Keratinocyte (primary cell): Measurements from ENCODE around the gene FHIT. TPM values are rescaled to one million over a fixed set of nuclear protein-coding genes. Genes with fewer than 3 reads are reported as not detected.

Experiments used
- DNase-seq: peaks from one replicate; pipeline ENCODE4 v3.0.0-alpha.2; 2011; ENCODE audit warnings: low read depth, missing footprints, low spot score
- FAIRE-seq: peaks from 2 replicates; lab custom pipeline; 2011; peaks lifted over from hg19 to GRCh38; lab: Jason Lieb, UNC
- H2AFZ ChIP-seq: 2 replicates; pipeline ENCODE4 v1.6.0; 2012; ENCODE audit warnings: low read length, control low read depth, inconsistent platforms; ENCODE audit not compliant: control insufficient read depth
- H3K27ac ChIP-seq: 2 replicates; pipeline ENCODE4 v1.5.1; 2011; ENCODE audit warnings: low read length; ENCODE audit not compliant: control insufficient read depth, insufficient read depth
- H3K27me3 ChIP-seq: 3 replicates; pipeline ENCODE4 v1.6.0; 2011; ENCODE audit warnings: low read length; ENCODE audit not compliant: control insufficient read depth, insufficient read depth; ENCODE audit errors: extremely low read depth
- H3K36me3 ChIP-seq, 2 experiments: 2 replicates in 1 of 2; 3 replicates in 1 of 2; pipeline ENCODE4 v1.5.1; 2011; ENCODE audit warnings: low read length in 2 of 2, mild to moderate bottlenecking in 1 of 2; ENCODE audit not compliant: control insufficient read depth in 2 of 2, insufficient read depth in 2 of 2; ENCODE audit errors: extremely low read depth in 1 of 2
- H3K4me1 ChIP-seq: 3 replicates; pipeline ENCODE4 v1.5.1; 2011; ENCODE audit warnings: low read length; ENCODE audit not compliant: control insufficient read depth, insufficient read depth; ENCODE audit errors: extremely low read depth
- H3K4me2 ChIP-seq: 3 replicates; pipeline ENCODE4 v1.6.0; 2011; ENCODE audit warnings: low read depth, low read length; ENCODE audit not compliant: control insufficient read depth, insufficient read depth; ENCODE audit errors: extremely low read depth
- H3K4me3 ChIP-seq, 3 experiments: fragments of 200-600 bp in 1 of 3; sonication (generic) in 1 of 3; 2 replicates in 2 of 3; 3 replicates in 1 of 3; pipeline ENCODE4 v1.5.1; 2011 to 2016; ENCODE audit warnings: low read length in 3 of 3, mild to moderate bottlenecking in 3 of 3, control low read depth in 2 of 3, inconsistent platforms in 1 of 3, low read depth in 1 of 3, mixed read lengths in 1 of 3, mixed run types in 1 of 3, moderate library complexity in 1 of 3; ENCODE audit not compliant: control insufficient read depth in 2 of 3, insufficient read depth in 2 of 3; ENCODE audit errors: extremely low read depth in 1 of 3
- H3K79me2 ChIP-seq: 2 replicates; pipeline ENCODE4 v1.6.0; 2012; ENCODE audit warnings: low read length; ENCODE audit not compliant: control insufficient read depth, insufficient read depth
- H3K9ac ChIP-seq: 3 replicates; pipeline ENCODE4 v1.6.0; 2011; ENCODE audit warnings: low read length; ENCODE audit not compliant: control insufficient read depth, insufficient read depth; ENCODE audit errors: extremely low read depth
- H3K9me1 ChIP-seq: 3 replicates; pipeline ENCODE4 v1.6.0; 2011; ENCODE audit warnings: low read length; ENCODE audit not compliant: control insufficient read depth, insufficient read depth; ENCODE audit errors: extremely low read depth
- H3K9me3 ChIP-seq: 2 replicates; pipeline ENCODE4 v1.5.1; 2012; ENCODE audit warnings: low read depth, low read length; ENCODE audit not compliant: control insufficient read depth
- H4K20me1 ChIP-seq: 3 replicates; pipeline ENCODE4 v1.6.0; 2011; ENCODE audit warnings: low read length; ENCODE audit not compliant: control insufficient read depth, insufficient read depth; ENCODE audit errors: extremely low read depth
- CTCF ChIP-seq, 3 experiments: IDR thresholded peaks in 1 of 3; conservative IDR thresholded peaks in 1 of 3; optimal IDR thresholded peaks in 1 of 3; 2 replicates in 2 of 3; 3 replicates in 1 of 3; pipeline versions ENCODE3 to v1.5.1; 2011; ENCODE audit warnings: low read length in 3 of 3, mild to moderate bottlenecking in 3 of 3, moderate library complexity in 2 of 3, control low read depth in 1 of 3, inconsistent platforms in 1 of 3; ENCODE audit not compliant: insufficient read depth in 2 of 3; ENCODE audit errors: extremely low read depth in 1 of 3
- EZH2 ChIP-seq: IDR thresholded peaks from one replicate; pipeline ENCODE4 v1.6.1; 2012; ENCODE audit warnings: inconsistent platforms, mild to moderate bottlenecking, low read length, moderate library complexity
- dilution Hi-C: fragments of 300-500 bp; cut with MboI; formaldehyde crosslinking; loops from one replicate; pipeline ENCODE4 v1.7.0; 2020; ENCODE audit warnings: low sequenced_read_pairs; ENCODE audit not compliant: extremely low pct_ligation_motif_present
- polyA plus RNA-seq, 5 experiments: library from polyadenylated mRNA; depleted of rRNA in 3 of 5; stranded (reverse) in 3 of 5; stranded (forward) in 1 of 5; unstranded in 1 of 5; fragments of >200 nt; gene quantifications; 1 replicate in 1 of 5; 2 replicates in 3 of 5; 3 replicates in 1 of 5; pipeline versions ENCODE4 v1.2.1 to v1.2.3, GENCODE V29; 2011 to 2012; ENCODE audit warnings: missing spikeins in 2 of 5, low read depth in 1 of 5, low replicate concordance in 1 of 5

FHIT gene
- polyA plus RNA-seq, 1 donor (not counting 4 experiments of a cell fraction or from before 2014, with no cell fraction given) = 2.2 TPM

GRCh38 chr3:60829058-60829457 lies 422.2 kb downstream of the FHIT start:
- Histone ChIP-seq H3K4me2 (no peak overlapping the region), H4K20me1 (no peaks in the 10 kb centered on the region), H3K36me3 (no peaks in the 10 kb centered on the region), H3K4me3 (no peak overlapping the region), H3K9ac (no peak overlapping the region), H3K9me1 (no peaks in the 10 kb centered on the region), H3K79me2 (no peaks in the 10 kb centered on the region), H3K27me3 (no peaks in the 10 kb centered on the region), H3K27ac (no peak overlapping the region), H3K4me1 (no peaks in the 10 kb centered on the region), H3K9me3 (no peaks in the 10 kb centered on the region), H2AFZ (no peak overlapping the region)
- DNase-seq (no peak), FAIRE-seq (no peak)
- TF ChIP-seq EZH2 (no peak), CTCF (optimal IDR thresholded peaks at IDR 0.05 in 1 of 3, IDR thresholded peaks at IDR 0.05 in 1 of 3, conservative IDR thresholded peaks at IDR 0.05 in 1 of 3; ENCODE audit: extremely low read depth in 1 of 3, insufficient read depth in 2 of 3, low read length in 3 of 3) (no peak)
- dilution Hi-C loops = no loop called here

GRCh38 chr3:60827666-60828065 lies 423.6 kb downstream of the FHIT start:
- dilution Hi-C loops = no loop called here
- H3K4me3 ChIP-seq = no peak overlapping the region
- H2AFZ ChIP-seq = no peak overlapping the region
- no peaks in the 10 kb centered on the region for H3K79me2 ChIP-seq
- no peak overlapping the region for H3K4me2 ChIP-seq
- H3K36me3 ChIP-seq = no peaks in the 10 kb centered on the region
- no peaks in the 10 kb centered on the region for H3K9me1 ChIP-seq
- FAIRE-seq = no peak
- no peaks in the 10 kb centered on the region for H3K27me3 ChIP-seq
- DNase-seq = no peak
- H4K20me1 ChIP-seq = no peaks in the 10 kb centered on the region
- H3K4me1 ChIP-seq = no peaks in the 10 kb centered on the region
- no peak overlapping the region for H3K27ac ChIP-seq
- TF ChIP-seq CTCF (optimal IDR thresholded peaks at IDR 0.05 in 1 of 3, IDR thresholded peaks at IDR 0.05 in 1 of 3, conservative IDR thresholded peaks at IDR 0.05 in 1 of 3; ENCODE audit: extremely low read depth in 1 of 3, insufficient read depth in 2 of 3, low read length in 3 of 3) = no peak
- no peak for TF ChIP-seq EZH2
- H3K9me3 ChIP-seq = no peaks in the 10 kb centered on the region
- H3K9ac ChIP-seq = no peak overlapping the region
